GM12864 (cell line): ENCODE data around the gene C2CD4B.

Experiments
- DNase-seq: peaks from one replicate; pipeline ENCODE4 v3.0.0-alpha.2; 2011; ENCODE audit warnings: low read depth
- H3K4me3 ChIP-seq: 2 replicates; pipeline ENCODE4 v1.5.1; 2011; ENCODE audit warnings: mild to moderate bottlenecking, low read depth, low read length, control low read depth
- CTCF ChIP-seq: IDR thresholded peaks from 2 replicates; pipeline ENCODE4 v1.5.1; 2011; ENCODE audit warnings: low read depth, mild to moderate bottlenecking, moderate library complexity, low read length, control low read depth, inconsistent platforms; ENCODE audit errors: missing control alignments

The C2CD4B gene

DNA sequence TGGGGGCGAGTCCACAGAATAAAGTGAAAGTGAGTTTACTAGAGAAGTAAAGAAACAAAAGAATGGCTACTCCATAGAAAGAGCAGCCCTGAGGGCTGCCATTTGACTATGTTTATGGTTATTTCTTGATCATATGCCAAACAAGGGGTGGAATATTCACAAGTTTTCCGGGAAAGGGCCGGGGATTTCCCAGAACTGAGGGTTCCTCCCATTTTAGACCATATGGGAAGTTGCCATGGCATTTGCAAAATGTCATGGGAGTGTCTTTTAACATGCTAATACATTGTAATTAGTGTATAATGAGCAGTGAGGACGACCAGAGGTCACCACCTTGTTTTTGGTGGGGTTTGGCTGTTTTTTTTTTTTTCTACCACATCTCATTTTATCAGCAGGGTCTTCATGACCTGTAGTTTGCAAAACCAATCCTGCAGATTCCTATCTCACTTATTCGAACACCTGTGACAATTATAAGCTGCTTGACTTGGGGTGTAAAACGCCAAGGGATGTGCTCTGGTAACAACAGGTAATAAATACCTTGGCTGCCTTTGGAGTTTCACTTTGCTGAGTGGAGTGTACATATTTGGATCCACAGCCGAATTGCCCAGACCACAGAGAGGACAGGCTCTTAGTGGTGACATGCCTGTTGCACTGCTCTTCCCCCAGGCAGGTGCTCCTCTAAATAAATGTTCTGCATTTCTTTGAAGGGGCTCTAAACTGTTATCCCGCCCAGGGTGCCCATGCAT lies 43.6 kb downstream of the C2CD4B start:
- DNase-seq: no peak
- H3K4me3 ChIP-seq: no peak overlapping the region
- no peak for TF ChIP-seq CTCF

GRCh38 chr15:62120776-62121175 lies 44.3 kb downstream of the C2CD4B start:
- no peak for TF ChIP-seq CTCF
- H3K4me3 ChIP-seq: no peak overlapping the region
- DNase-seq: no peak

GRCh38 chr15:62119874-62120273 lies 45.2 kb downstream of the C2CD4B start:
- no peak overlapping the region for H3K4me3 ChIP-seq
- TF ChIP-seq CTCF: no peak
- DNase-seq: no peak

DNA sequence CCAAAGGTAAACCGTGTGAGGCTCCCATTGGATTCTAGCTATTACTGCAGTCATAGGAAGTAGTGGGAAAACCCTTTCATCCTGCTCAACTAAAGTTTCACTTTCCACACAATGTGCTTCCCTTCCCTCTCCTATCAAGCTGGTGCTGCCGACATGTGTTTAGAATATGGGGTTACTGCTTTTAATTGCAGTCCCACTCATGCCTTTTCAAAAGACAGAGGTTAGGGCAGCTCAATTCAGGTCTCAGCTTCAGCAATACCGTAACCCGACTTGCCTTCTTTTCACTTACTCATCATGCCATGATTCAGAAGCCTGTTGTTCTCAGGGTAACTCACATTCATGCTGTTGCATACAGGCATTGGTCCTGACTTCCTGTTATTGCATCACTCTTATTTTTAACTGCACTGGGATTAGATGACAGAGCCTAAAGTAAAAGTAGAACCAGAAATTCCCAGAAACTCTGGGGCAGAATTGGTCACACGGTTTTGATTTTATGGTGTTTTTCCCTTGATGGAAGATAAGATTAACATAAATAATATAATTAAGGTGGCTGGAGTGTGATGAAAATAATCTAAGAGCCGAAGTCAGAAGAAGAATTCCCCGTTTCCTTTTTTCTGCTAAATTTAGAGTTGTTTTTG lies 45.7 kb downstream of the C2CD4B start:
- no peak overlapping the region for H3K4me3 ChIP-seq

GRCh38 chr15:62118520-62119226 lies 46.4 kb downstream of the C2CD4B start:
- no peak overlapping the region for H3K4me3 ChIP-seq
- no peak for DNase-seq
- TF ChIP-seq CTCF: no peak

More for the DNA sequence above, 45.7 kb downstream of the C2CD4B start:
- TF ChIP-seq CTCF: no peak
- no peak for DNase-seq

DNA sequence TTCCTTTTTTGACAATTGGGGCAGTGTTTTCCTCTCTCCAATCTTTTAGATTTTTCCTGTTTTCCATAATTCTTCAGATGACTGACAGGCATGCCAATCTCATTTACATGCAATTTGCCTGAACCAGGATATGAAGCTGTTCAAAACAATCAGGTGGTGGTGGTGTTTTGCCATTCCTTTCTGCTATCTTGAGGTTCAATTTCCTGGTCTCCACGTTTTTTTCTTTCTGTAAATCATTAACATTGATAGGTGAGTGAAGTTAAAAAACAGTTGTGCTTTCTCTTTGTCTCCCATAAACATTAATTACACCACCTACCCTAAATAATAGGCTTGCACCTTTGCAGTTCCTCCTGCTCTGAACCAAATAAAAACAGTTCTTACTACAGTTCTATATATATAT lies 49.2 kb downstream of the C2CD4B start:
- H3K4me3 ChIP-seq: no peak overlapping the region
- no peak for TF ChIP-seq CTCF
- no peak for DNase-seq
